IMR-90 (cell line): ENCODE results near the gene IQUB. TPM values are rescaled to one million over a fixed set of nuclear protein-coding genes. Genes with fewer than 3 reads are reported as not detected.
"Not testable (repeated sequence)": the region's sequence is repeated elsewhere in the genome, so short reads cannot be mapped to it uniquely, and the experiment has no call there.

Experiments
- ATAC-seq: fragments of 200-7000 bp; cut with Tn5 transposase; 2 replicates; pipeline ENCODE4 v1.9.1; 2020; ENCODE audit warnings: low read depth, mild to moderate bottlenecking, moderate library complexity
- BruUV-seq: library from RNA; stranded (reverse); fragments of 400-500 nt; replicated peaks from 2 replicates; lab custom pipeline; 2021; lab: Mats Ljungman, UMichigan
- CTCF ChIA-PET: fragments of 300-600 bp; formaldehyde crosslinking; extraction: SDS; loops from one replicate; lab custom pipeline; 2021; ENCODE audit warnings: antibody characterized with exemption; lab: Yijun Ruan, JAX
- POLR2A ChIA-PET: fragments of 300-600 bp; sonication (Branson Sonifier 250); formaldehyde crosslinking; loops from one replicate; lab custom pipeline; 2022; ENCODE audit warnings: antibody characterized with exemption; ENCODE audit not compliant: unreplicated experiment; lab: Charles Lee
- DNase-seq: peaks from one replicate; pipeline ENCODE4 v3.0.0; 2013
- H2AFZ ChIP-seq: replicated peaks from 2 replicates; pipeline ENCODE3; 2013; ENCODE audit warnings: low read length, mild to moderate bottlenecking; ENCODE audit not compliant: poor library complexity
- H2AK5ac ChIP-seq: 2 replicates; pipeline ENCODE4 v1.6.1; 2013; ENCODE audit warnings: low read depth, low read length, inconsistent platforms
- H2AK9ac ChIP-seq: replicated peaks from 2 replicates; pipeline ENCODE3; 2013; ENCODE audit warnings: mild to moderate bottlenecking, low read depth, low read length, moderate library complexity; ENCODE audit not compliant: poor library complexity
- H2BK120ac ChIP-seq: 2 replicates; pipeline ENCODE4 v1.6.1; 2013; ENCODE audit warnings: low read depth, low read length, inconsistent platforms
- H2BK15ac ChIP-seq: 3 replicates; pipeline ENCODE4 v1.6.1; 2013; ENCODE audit warnings: low read depth, low read length, inconsistent platforms
- H2BK20ac ChIP-seq: 2 replicates; pipeline ENCODE4 v1.6.1; 2013; ENCODE audit warnings: low read depth, mild to moderate bottlenecking, inconsistent platforms, low read length, moderate library complexity
- H2BK5ac ChIP-seq: 2 replicates; pipeline ENCODE4 v1.6.1; 2013; ENCODE audit warnings: mild to moderate bottlenecking, low read depth, low read length, inconsistent platforms; ENCODE audit not compliant: poor library complexity, severe bottlenecking
- H3K14ac ChIP-seq: replicated peaks from 2 replicates; pipeline ENCODE4 v1.6.1; 2013; ENCODE audit warnings: low read depth, low read length, inconsistent platforms
- H3K18ac ChIP-seq: 2 replicates; pipeline ENCODE4 v1.6.1; 2013; ENCODE audit warnings: low read depth, low read length, control low read depth
- H3K23ac ChIP-seq: 2 replicates; pipeline ENCODE4 v1.6.1; 2013; ENCODE audit warnings: low read depth, low read length, inconsistent platforms
- H3K27ac ChIP-seq: 2 replicates; pipeline ENCODE4 v1.5.1; 2013; ENCODE audit warnings: mild to moderate bottlenecking, control low read depth, low read length; ENCODE audit not compliant: insufficient read depth
- H3K27me3 ChIP-seq: 2 replicates; pipeline ENCODE4 v1.6.1; 2013; ENCODE audit warnings: low read length; ENCODE audit not compliant: control insufficient read depth, insufficient read depth
- H3K36me3 ChIP-seq: 2 replicates; pipeline ENCODE4 v1.6.1; 2013; ENCODE audit warnings: low read length, mixed read lengths; ENCODE audit not compliant: control insufficient read depth, insufficient read depth
- H3K4ac ChIP-seq: 2 replicates; pipeline ENCODE4 v1.6.1; 2013; ENCODE audit warnings: low read depth, low read length, inconsistent platforms
- H3K4me1 ChIP-seq: 2 replicates; pipeline ENCODE4 v1.6.1; 2013; ENCODE audit warnings: low read length, mixed read lengths; ENCODE audit not compliant: control insufficient read depth, insufficient read depth
- H3K4me2 ChIP-seq: 2 replicates; pipeline ENCODE4 v1.6.1; 2013; ENCODE audit warnings: low read depth, mild to moderate bottlenecking, control low read depth, low read length, moderate library complexity
- H3K4me3 ChIP-seq: 2 replicates; pipeline ENCODE4 v1.5.1; 2013; ENCODE audit warnings: low read depth, mild to moderate bottlenecking, control low read depth, low read length, moderate library complexity; ENCODE audit not compliant: insufficient read depth
- H3K56ac ChIP-seq: 2 replicates; pipeline ENCODE4 v1.6.1; 2013; ENCODE audit warnings: low read length, inconsistent platforms; ENCODE audit not compliant: insufficient read depth; ENCODE audit errors: extremely low read depth
- H3K79me1 ChIP-seq, 2 experiments: 2 replicates each; pipeline ENCODE4 v1.6.1; 2013; ENCODE audit warnings: low read length in 2 of 2, inconsistent platforms in 1 of 2, low read depth in 1 of 2
- H3K9ac ChIP-seq: 2 replicates; pipeline ENCODE4 v1.6.1; 2013; ENCODE audit warnings: low read depth, low read length, control low read depth
- H3K9me1 ChIP-seq: 2 replicates; pipeline ENCODE4 v1.6.1; 2013; ENCODE audit warnings: low read length, inconsistent platforms; ENCODE audit not compliant: insufficient read depth
- H3K9me3 ChIP-seq: 2 replicates; pipeline ENCODE4 v1.6.1; 2013; ENCODE audit warnings: low read length; ENCODE audit not compliant: control insufficient read depth, insufficient read depth
- H4K20me1 ChIP-seq: 2 replicates; pipeline ENCODE4 v1.6.1; 2013; ENCODE audit warnings: low read length, inconsistent platforms; ENCODE audit not compliant: insufficient read depth
- H4K5ac ChIP-seq: 2 replicates; pipeline ENCODE4 v1.6.1; 2013; ENCODE audit warnings: mild to moderate bottlenecking, low read depth, low read length, control low read depth
- H4K8ac ChIP-seq, 2 experiments: 2 replicates each; pipeline ENCODE4 v1.6.1; 2013; ENCODE audit warnings: low read depth in 2 of 2, low read length in 2 of 2, control low read depth in 1 of 2, inconsistent platforms in 1 of 2
- H4K91ac ChIP-seq: 2 replicates; pipeline ENCODE4 v1.6.1; 2013; ENCODE audit warnings: low read depth, low read length, inconsistent platforms; ENCODE audit not compliant: insufficient read depth
- BHLHE40 ChIP-seq: fragments of 150-350 bp; IDR thresholded peaks from 2 replicates; pipeline ENCODE4 v1.6.1; 2016; ENCODE audit warnings: mild to moderate bottlenecking, low read depth, low read length
- CHD1 ChIP-seq: IDR thresholded peaks from 2 replicates; pipeline ENCODE4 v1.6.1; 2012; ENCODE audit warnings: low read depth, low read length, improper control_type of control experiment
- FOS ChIP-seq: fragments of 150-350 bp; IDR thresholded peaks from 2 replicates; pipeline ENCODE4 v1.6.1; 2016; ENCODE audit warnings: low read depth, low read length
- MAZ ChIP-seq: IDR thresholded peaks from 2 replicates; pipeline ENCODE4 v1.6.1; 2012; ENCODE audit warnings: low read depth, mild to moderate bottlenecking, low read length, improper control_type of control experiment, moderate library complexity, borderline replicate concordance
- NFE2L2 ChIP-seq: fragments of 150-350 bp; IDR thresholded peaks from 2 replicates; pipeline ENCODE4 v1.6.1; 2016; ENCODE audit warnings: low read depth, mild to moderate bottlenecking, low read length
- POLR2A ChIP-seq: IDR thresholded peaks from 2 replicates; pipeline ENCODE4 v1.6.1; 2012; ENCODE audit warnings: mild to moderate bottlenecking, low read depth, low read length
- RCOR1 ChIP-seq: IDR thresholded peaks from 2 replicates; pipeline ENCODE4 v1.6.1; 2012; ENCODE audit warnings: mild to moderate bottlenecking, low read length, improper control_type of control experiment; ENCODE audit not compliant: insufficient replicate concordance
- WGBS, 2 experiments: methylation state at CpG; one replicate each; pipeline versions ENCODE4 v1.1.5 to v1.1.7; 2013; ENCODE audit warnings: missing lambda C conversion rate in 2 of 2; ENCODE audit not compliant: insufficient read length in 1 of 2; ENCODE audit errors: extremely low coverage in 2 of 2; 5-methylcytosine and 5-hydroxymethylcytosine counted together
- dilution Hi-C: fragments of 300-500 bp; cut with HindIII; formaldehyde crosslinking; loops from one replicate; pipeline ENCODE4 v1.14.3; 2018; ENCODE audit warnings: low sequenced_read_pairs; ENCODE audit not compliant: unreplicated experiment
- in situ Hi-C: fragments of 300-500 bp; cut with MboI; formaldehyde crosslinking; loops from 3 replicates; pipeline ENCODE4 v1.14.3; 2019; ENCODE audit warnings: low sequenced_read_pairs, inconsistent platforms, mixed read lengths
- intact Hi-C: fragments of 100-400 bp; cut with micrococcal nuclease; formaldehyde crosslinking; loops from 2 replicates; pipeline ENCODE4 v1.10.0; 2022
- polyA plus RNA-seq, 3 experiments: library from polyadenylated mRNA; depleted of rRNA; stranded (reverse); fragments of >200 nt; gene quantifications; 2 replicates each; pipeline ENCODE4 v1.2.3, GENCODE V29; 2012; ENCODE audit warnings: low replicate concordance in 1 of 3
- total RNA-seq: library from RNA; depleted of rRNA; stranded (reverse); fragments of >200 nt; gene quantifications from 2 replicates; pipeline ENCODE4 v1.2.3, GENCODE V29; 2012
- TF ChIP-seq, protein P1 (sequence below): fragments of 150-350 bp; IDR thresholded peaks from 2 replicates; pipeline ENCODE4 v1.6.1; 2016; ENCODE audit warnings: low read depth, mild to moderate bottlenecking, low read length, moderate library complexity, borderline replicate concordance

The IQUB gene
- total and polyA plus RNA-seq, 2 of the 4 experiments (the other 2 are of a cell fraction) = 0.05 to 0.18 TPM

DNA sequence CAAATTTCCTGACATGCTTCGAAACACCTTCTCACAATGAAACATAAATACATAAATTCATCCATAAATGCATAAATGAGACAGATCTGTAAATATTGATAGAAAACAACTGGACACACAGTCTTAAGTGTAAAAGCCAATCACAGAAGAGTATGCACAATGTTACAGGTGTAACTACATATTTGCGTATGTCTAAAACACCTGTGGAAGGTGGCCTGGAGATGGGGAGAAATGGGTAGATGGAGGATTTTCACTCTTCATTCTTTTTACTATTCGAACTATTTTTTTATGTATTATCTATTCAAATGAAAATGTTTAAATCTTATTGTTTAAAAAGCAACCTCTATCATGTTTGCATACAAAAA lies 860 bp downstream of the IQUB start:
- dilution Hi-C loops = no loop called here
- H3K4ac ChIP-seq = no peak overlapping the region
- no peak overlapping the region for H4K8ac ChIP-seq
- H2BK120ac ChIP-seq = no peak overlapping the region
- H3K36me3 ChIP-seq = no peaks in the 10 kb centered on the region
- CTCF ChIA-PET = no interaction called here
- no TSS peak for BruUV-seq
- H2AK9ac ChIP-seq = no peak overlapping the region
- H4K5ac ChIP-seq = no peak overlapping the region
- no peaks in the 10 kb centered on the region for H3K9me3 ChIP-seq
- DNase-seq = no peak
- H3K23ac ChIP-seq = no peak overlapping the region
- no peak overlapping the region for H3K18ac ChIP-seq
- intact Hi-C loops = no loop called here
- no peak overlapping the region for H2AFZ ChIP-seq
- H2AK5ac ChIP-seq = no peak overlapping the region
- H3K4me1 ChIP-seq = peaks cover 5% of the 10 kb centered on the region; the same call in 1 of the 2 replicates
- no peaks in the 10 kb centered on the region for H3K9me1 ChIP-seq
- H3K79me1 ChIP-seq = no peaks in the 10 kb centered on the region
- POLR2A ChIA-PET = no interaction called here
- no peak overlapping the region for H3K9ac ChIP-seq
- H3K4me3 ChIP-seq = no peak overlapping the region
- no peak overlapping the region for H3K27ac ChIP-seq
- no peak overlapping the region for H2BK20ac ChIP-seq
- no CpG with 5 or more reads among the region's 3 CpGs for WGBS, 2 experiments
- H2BK5ac ChIP-seq = no peak overlapping the region
- no peak overlapping the region for H4K91ac ChIP-seq
- no peak overlapping the region for H3K4me2 ChIP-seq
- no peak overlapping the region for H3K56ac ChIP-seq
- no peaks in the 10 kb centered on the region for H4K20me1 ChIP-seq
- H2BK15ac ChIP-seq = no peak overlapping the region
- H3K14ac ChIP-seq = no peak overlapping the region
- ATAC-seq = no peak
- TF ChIP-seq CHD1 (no peak), MAZ (no peak), NFE2L2 (no peak), RCOR1 (no peak), BHLHE40 (no peak), POLR2A (no peak), FOS (no peak)
- TF ChIP-seq, protein P1, sequence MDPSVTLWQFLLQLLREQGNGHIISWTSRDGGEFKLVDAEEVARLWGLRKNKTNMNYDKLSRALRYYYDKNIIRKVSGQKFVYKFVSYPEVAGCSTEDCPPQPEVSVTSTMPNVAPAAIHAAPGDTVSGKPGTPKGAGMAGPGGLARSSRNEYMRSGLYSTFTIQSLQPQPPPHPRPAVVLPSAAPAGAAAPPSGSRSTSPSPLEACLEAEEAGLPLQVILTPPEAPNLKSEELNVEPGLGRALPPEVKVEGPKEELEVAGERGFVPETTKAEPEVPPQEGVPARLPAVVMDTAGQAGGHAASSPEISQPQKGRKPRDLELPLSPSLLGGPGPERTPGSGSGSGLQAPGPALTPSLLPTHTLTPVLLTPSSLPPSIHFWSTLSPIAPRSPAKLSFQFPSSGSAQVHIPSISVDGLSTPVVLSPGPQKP = no peak
- in situ Hi-C loops = no loop called here
- no peaks in the 10 kb centered on the region for H3K27me3 ChIP-seq

DNA sequence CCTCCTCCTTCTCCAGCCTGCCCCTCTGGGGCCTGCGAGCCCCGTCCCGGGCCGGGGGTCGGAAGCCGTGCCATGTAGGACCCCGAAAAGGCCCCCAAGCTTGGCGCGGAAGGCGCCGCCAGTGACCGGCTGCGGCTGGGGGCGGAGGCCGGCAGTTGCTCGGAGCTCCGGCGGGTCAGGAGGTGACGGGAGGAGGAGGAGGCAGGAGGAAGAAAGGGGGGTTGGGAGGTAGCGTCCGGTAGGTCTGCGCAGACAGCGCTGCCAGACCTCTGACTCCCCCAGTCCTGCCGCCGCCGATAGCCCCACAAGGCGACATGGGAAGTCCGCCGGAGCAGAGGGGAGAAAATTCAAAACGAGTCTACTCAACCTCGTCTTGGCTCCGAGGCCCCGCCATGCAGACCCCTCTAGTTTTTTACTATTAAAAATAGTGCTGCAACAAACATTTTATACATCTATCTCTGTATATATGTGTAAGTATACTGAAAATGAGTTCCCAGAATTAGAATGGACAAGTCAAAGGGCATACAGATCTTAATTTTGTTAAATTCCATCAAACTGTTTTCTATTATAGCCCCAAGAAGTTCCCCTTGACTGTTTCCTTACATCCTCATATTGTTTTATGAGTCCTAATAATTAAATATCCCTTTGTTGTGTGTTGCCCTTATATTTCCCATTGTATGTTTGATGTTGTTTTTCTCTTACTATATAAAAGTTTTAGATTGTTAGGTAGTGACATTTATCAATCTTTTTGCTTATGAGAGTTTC lies 1.4 kb downstream of the IQUB start:
- H4K8ac ChIP-seq, H2BK5ac ChIP-seq, H2AK5ac ChIP-seq, H3K14ac ChIP-seq, POLR2A ChIA-PET, dilution Hi-C loops, H3K9me3 ChIP-seq, in situ Hi-C loops, H3K23ac ChIP-seq, BruUV-seq, H3K36me3 ChIP-seq, H2AK9ac ChIP-seq, H4K91ac ChIP-seq, DNase-seq, H2BK20ac ChIP-seq, H2BK15ac ChIP-seq, H3K56ac ChIP-seq, H4K20me1 ChIP-seq, H3K18ac ChIP-seq, H2BK120ac ChIP-seq, CTCF ChIA-PET, intact Hi-C loops, H3K9me1 ChIP-seq, H3K27me3 ChIP-seq, H3K79me1 ChIP-seq, H4K5ac ChIP-seq, H3K4ac ChIP-seq, H3K4me1 ChIP-seq: not testable (repeated sequence)
- WGBS, 2 experiments = no CpG with 5 or more reads among the region's 33 CpGs
- Histone ChIP-seq H3K9ac (0 out of 2 replicates have a peak overlapping the region, but pooled peaks have one; percentile 11), H2AFZ (peak overlapping the region; percentile 85), H3K27ac (peak overlapping the region; percentile 21; the same call in 1 of the 2 replicates), H3K4me3 (peak overlapping the region; percentile 44), H3K4me2 (peak overlapping the region; percentile 20; the same call in 1 of the 2 replicates)
- peak; percentile 17 for ATAC-seq
